Esophagus squamous epithelium (tissue), 5 donors: ENCODE measurements around the gene ZNF747. TPM values are rescaled to one million over a fixed set of nuclear protein-coding genes. Genes with fewer than 3 reads are reported as not detected.
A peak's percentile ranks its signal among the peaks of the same experiment; 100 is the strongest.

Source experiments
- DNase-seq: peaks from one replicate; lab custom pipeline; 2025; lab: John Stamatoyannopoulos, UW
- H3K27ac ChIP-seq, 4 donors: fragments of 200-600 bp; sonication (generic); one replicate each; pipeline ENCODE4 v1.5.1; 2016 to 2019; ENCODE audit warnings: mild to moderate bottlenecking in 1 of 4
- H3K27me3 ChIP-seq, 4 donors: fragments of 200-600 bp; sonication (generic); 1 replicate in 3 of 4; 2 replicates in 1 of 4; pipeline versions ENCODE4 v1.5.1 to v1.6.0; 2017 to 2021; ENCODE audit warnings: antibody characterized with exemption in 1 of 4
- H3K36me3 ChIP-seq, 3 donors: fragments of 200-600 bp; sonication (generic); one replicate each; pipeline ENCODE4 v1.5.1; 2016 to 2019
- H3K4me1 ChIP-seq, 3 donors: fragments of 200-600 bp; sonication (generic); one replicate each; pipeline ENCODE4 v1.5.1; 2017 to 2019
- H3K4me3 ChIP-seq, 4 donors: fragments of 200-600 bp; sonication (generic); 1 replicate in 3 of 4; 2 replicates in 1 of 4; pipeline ENCODE4 v1.5.1; 2016 to 2019; ENCODE audit warnings: mild to moderate bottlenecking in 2 of 4, moderate library complexity in 1 of 4
- H3K9me3 ChIP-seq, 3 donors: fragments of 200-600 bp; sonication (generic); one replicate each; pipeline ENCODE4 v1.5.1; 2016 to 2019
- CTCF ChIP-seq, 6 experiments: fragments of 450-650 bp in 4 of 6; fragments of 200-600 bp in 2 of 6; sonication (generic) in 2 of 6; IDR thresholded peaks; one replicate each; pipeline ENCODE4 v1.5.1; 2016 to 2019; ENCODE audit warnings: antibody characterized with exemption in 6 of 6, mild to moderate bottlenecking in 4 of 6, moderate library complexity in 4 of 6
- POLR2A ChIP-seq, 4 donors: fragments of 450-650 bp; IDR thresholded peaks; one replicate each; pipeline ENCODE4 v1.6.1; 2017; ENCODE audit warnings: antibody characterized with exemption in 4 of 4, mild to moderate bottlenecking in 4 of 4, moderate library complexity in 3 of 4
- WGBS, 2 donors: methylation state at CpG; one replicate each; pipeline ENCODE4 v1.1.5; 2018; 5-methylcytosine and 5-hydroxymethylcytosine counted together
- intact Hi-C: fragments of 100-400 bp; cut with DNase I; formaldehyde crosslinking; loops from one replicate; pipeline ENCODE4 v1.15.0; 2022
- total RNA-seq, 4 donors: library from RNA; depleted of rRNA; stranded (reverse); fragments of >200 nt; gene quantifications; one replicate each; pipeline ENCODE4 v1.1.0, GENCODE V29; 2016
- donor health status: DM: yes; HTN: yes; CAD: no.

The ZNF747 gene
- total RNA-seq, 4 donors from 2014 or later = 7.2 to 12.4 (median 8.3) TPM

GRCh38 chr16:30571445-30572322 is 37.0 kb upstream of the ZNF747 start, which contains the start of gene ZNF688:
TSS of gene ZNF688 (minus strand) at chr16:30571714. CDS start at chr16:30571629, 85 bp downstream.
- 0 to 1% methylated on average over 4 to 26 of the region's 67 CpGs for WGBS, 2 donors
- peaks cover 0 to 11% (median 0%) of the 10 kb centered on the region in 3 donors for H3K36me3 ChIP-seq
- H3K4me3 ChIP-seq = peak within 1 kb of the TSS; percentile 60 to 87 (median 73)
- intact Hi-C loops = no loop called here
- TF ChIP-seq CTCF (IDR thresholded peaks at IDR 0.05) = peak in 3 of 6 experiments; percentile 4 to 24 (median 6)
- TF ChIP-seq POLR2A (IDR thresholded peaks at IDR 0.05) = peak in 3 of 4 donors; percentile 12 to 65 (median 48)
- peak within 1 kb of the TSS; percentile 91 to 99 (median 96) for H3K27ac ChIP-seq
- peaks cover 27 to 59% (median 36%) of the 10 kb centered on the region in 3 donors for H3K4me1 ChIP-seq
- no peaks in the 10 kb centered on the region for H3K27me3 ChIP-seq
- DNase-seq = peak; percentile 92
- no peaks in the 10 kb centered on the region for H3K9me3 ChIP-seq

GRCh38 chr16:30570636-30571444 is 36.2 kb upstream of the ZNF747 start:
- peaks cover 0 to 6% (median 0%) of the 10 kb centered on the region in 3 donors for H3K36me3 ChIP-seq
- intact Hi-C loops = no loop called here
- H3K9me3 ChIP-seq = no peaks in the 10 kb centered on the region
- peaks cover 27 to 59% (median 36%) of the 10 kb centered on the region in 3 donors for H3K4me1 ChIP-seq
- peak overlapping the region; percentile 91 to 99 (median 96) for H3K27ac ChIP-seq
- peak overlapping the region; percentile 60 to 87 (median 73) for H3K4me3 ChIP-seq
- DNase-seq = no peak
- 15 to 34% methylated on average over 5 to 10 of the region's 22 CpGs for WGBS, 2 donors
- H3K27me3 ChIP-seq = no peaks in the 10 kb centered on the region
- TF ChIP-seq POLR2A (IDR thresholded peaks at IDR 0.05) (no peak), CTCF (IDR thresholded peaks at IDR 0.05) (no peak)

GRCh38 chr16:30569746-30570635 is 35.3 kb upstream of the ZNF747 start:
- no peaks in the 10 kb centered on the region for H3K27me3 ChIP-seq
- TF ChIP-seq CTCF (IDR thresholded peaks at IDR 0.05) (no peak), POLR2A (IDR thresholded peaks at IDR 0.05) (no peak)
- peaks cover 0 to 6% (median 0%) of the 10 kb centered on the region in 3 donors for H3K36me3 ChIP-seq
- peak overlapping the region; percentile 91 to 99 (median 96) for H3K27ac ChIP-seq
- H3K9me3 ChIP-seq = no peaks in the 10 kb centered on the region
- DNase-seq = no peak
- WGBS, 2 donors = 81 to 86% methylated on average over 18 to 22 of the region's 44 CpGs
- peak overlapping the region in 3 of 4 donors; percentile 60 to 87 (median 85) for H3K4me3 ChIP-seq
- peaks cover 27 to 53% (median 36%) of the 10 kb centered on the region in 3 donors for H3K4me1 ChIP-seq
- intact Hi-C loops = no loop called here

GRCh38 chr16:30569281-30569680 is 34.6 kb upstream of the ZNF747 start:
- 84 to 91% methylated on average over 3 of the region's 3 CpGs for WGBS, 2 donors
- TF ChIP-seq CTCF (IDR thresholded peaks at IDR 0.05) = no peak
- Histone ChIP-seq H3K27me3 (no peaks in the 10 kb centered on the region), H3K36me3 (peaks cover 0 to 6% (median 0%) of the 10 kb centered on the region in 3 donors), H3K4me3 (no peak overlapping the region), H3K9me3 (no peaks in the 10 kb centered on the region), H3K27ac (no peak overlapping the region), H3K4me1 (peaks cover 27 to 53% (median 36%) of the 10 kb centered on the region in 3 donors)
- no peak for DNase-seq
- intact Hi-C loops = no loop called here
